ENCODE measurements around the gene FCGR3A.
A peak's percentile ranks its signal among the peaks of the same experiment; 100 is the strongest.
"Not testable (repeated sequence)": the region's sequence is repeated elsewhere in the genome, so short reads cannot be mapped to it uniquely, and the experiment has no call there.

The FCGR3A gene

DNA sequence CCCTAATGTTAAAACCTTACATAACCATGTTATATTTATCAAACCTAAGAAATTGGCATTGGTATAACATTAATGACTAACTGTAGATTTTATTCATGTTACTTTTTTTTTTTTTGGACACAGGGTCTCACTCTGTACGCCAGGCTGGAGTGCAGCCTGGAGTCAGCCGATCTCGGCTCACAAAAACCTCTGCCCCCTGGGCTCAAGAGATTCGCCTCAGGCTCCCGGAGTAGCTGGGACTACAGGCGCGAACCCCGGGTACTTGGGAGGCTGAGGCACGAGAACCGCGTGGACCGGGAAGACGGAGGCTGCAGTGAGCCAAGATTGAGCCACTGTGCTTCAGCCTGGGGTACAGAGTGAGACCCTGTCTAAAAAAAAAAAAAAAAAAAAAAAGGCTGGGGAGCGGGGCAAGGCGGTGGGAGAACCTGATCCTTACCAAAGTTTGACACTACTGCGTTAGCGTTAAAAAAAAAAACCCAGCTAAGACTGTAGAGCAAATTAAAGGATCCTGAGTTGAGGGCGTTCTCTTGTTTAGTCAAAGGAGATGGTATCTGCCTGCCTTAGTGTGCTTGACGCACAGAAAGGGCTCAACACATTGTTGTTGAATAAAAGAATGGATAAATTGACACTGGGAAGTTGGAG, 20.0 kb downstream of the FCGR3A start:
- not testable (repeated sequence) for DNase-seq (ENCODE audit: low read depth)

DNA sequence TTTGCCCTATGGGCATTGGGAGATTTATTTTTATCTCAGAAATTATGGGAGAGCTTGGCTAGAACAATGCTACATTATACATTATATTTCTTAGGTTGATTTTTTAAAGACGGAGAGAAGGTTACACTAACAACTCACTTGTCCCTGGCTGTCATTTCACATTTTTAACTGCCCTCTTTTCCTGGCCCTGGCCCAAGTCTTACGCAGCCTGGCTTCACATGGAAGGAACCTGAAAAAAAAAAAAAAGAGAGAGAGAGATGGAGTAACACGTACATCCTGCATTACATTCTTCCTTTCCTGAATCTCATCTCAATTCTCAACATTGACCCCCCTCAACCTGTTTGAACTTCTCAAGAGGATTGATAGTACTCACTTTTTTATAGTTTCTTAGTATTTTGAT, 21.1 kb downstream of the FCGR3A start:
- not testable (repeated sequence) for DNase-seq (ENCODE audit: low read depth)

DNA sequence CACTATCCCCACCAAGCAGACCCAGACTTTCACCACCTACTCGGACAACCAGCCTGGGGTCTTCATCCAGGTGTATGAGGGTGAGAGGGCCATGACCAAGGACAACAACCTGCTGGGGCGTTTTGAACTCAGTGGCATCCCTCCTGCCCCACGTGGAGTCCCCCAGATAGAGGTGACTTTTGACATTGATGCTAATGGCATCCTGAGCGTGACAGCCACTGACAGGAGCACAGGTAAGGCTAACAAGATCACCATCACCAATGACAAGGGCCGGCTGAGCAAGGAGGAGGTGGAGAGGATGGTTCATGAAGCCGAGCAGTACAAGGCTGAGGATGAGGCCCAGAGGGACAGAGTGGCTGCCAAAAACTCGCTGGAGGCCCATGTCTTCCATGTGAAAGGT, 23.7 kb downstream of the FCGR3A start:
- DNase-seq (ENCODE audit: low read depth) = not testable (repeated sequence)

- DNase-seq (ENCODE audit: low read depth) = not testable (repeated sequence)
Observed at GRCh38 chr1:161525321-161525720, 24.3 kb downstream of the FCGR3A start.

DNA sequence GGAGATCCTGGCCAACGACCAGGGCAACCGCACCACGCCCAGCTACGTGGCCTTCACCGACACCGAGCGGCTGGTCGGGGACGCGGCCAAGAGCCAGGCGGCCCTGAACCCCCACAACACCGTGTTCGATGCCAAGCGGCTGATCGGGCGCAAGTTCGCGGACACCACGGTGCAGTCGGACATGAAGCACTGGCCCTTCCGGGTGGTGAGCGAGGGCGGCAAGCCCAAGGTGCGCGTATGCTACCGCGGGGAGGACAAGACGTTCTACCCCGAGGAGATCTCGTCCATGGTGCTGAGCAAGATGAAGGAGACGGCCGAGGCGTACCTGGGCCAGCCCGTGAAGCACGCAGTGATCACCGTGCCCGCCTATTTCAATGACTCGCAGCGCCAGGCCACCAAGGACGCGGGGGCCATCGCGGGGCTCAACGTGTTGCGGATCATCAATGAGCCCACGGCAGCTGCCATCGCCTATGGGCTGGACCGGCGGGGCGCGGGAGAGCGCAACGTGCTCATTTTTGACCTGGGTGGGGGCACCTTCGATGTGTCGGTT, 24.8 kb downstream of the FCGR3A start:
- not testable (repeated sequence) for DNase-seq (ENCODE audit: low read depth)

GRCh38 chr1:161523817-161524741, 25.5 kb downstream of the FCGR3A start, which contains the start of gene HSPA6:
Gene HSPA6 (plus strand): TSS chr1:161524540. CDS start chr1:161524659, 119 bp downstream.
- peak; percentile 74 for DNase-seq (ENCODE audit: low read depth)

GRCh38 chr1:161523041-161523816, 26.4 kb downstream of the FCGR3A start:
- not testable (repeated sequence) for DNase-seq (ENCODE audit: low read depth)

- not testable (repeated sequence) for DNase-seq (ENCODE audit: low read depth)
Observed at GRCh38 chr1:161513953-161514352, 35.7 kb downstream of the FCGR3A start.

DNA sequence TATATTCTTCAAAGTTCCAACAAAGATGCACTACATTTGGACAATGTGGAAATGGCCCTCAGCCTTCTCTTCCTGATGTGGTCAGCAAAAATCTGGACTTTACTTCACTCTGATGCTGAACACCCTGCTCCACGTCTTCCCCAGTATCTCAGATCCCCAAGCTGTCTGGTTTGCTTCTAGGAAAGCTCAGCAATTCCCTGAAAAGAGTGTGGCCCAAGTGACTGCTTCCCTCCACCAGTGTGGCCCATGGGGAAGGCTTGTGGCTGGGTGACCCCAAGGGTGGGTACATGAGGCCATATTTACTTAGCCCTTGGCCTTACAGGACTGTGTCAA, 36.2 kb downstream of the FCGR3A start:
- DNase-seq (ENCODE audit: low read depth) = not testable (repeated sequence)

GRCh38 chr1:161512636-161513447, 36.8 kb downstream of the FCGR3A start:
- DNase-seq (ENCODE audit: low read depth) = not testable (repeated sequence)

DNA sequence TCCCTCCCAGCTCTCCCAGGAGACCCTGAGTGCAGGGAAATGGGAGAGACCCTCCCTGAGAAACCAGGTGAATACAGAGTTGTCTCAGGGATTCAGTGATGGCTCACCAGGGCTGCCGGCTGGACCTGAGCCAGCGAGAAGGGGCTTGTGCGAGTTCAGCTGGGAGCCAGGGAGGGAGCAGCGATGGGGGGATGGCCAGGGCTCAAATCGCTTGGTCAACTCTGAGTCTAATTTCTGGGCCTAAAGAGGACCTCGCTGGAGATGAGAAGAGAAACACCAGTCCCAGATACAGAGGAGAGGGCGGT, 37.9 kb downstream of the FCGR3A start:
- DNase-seq (ENCODE audit: low read depth) = no peak

- DNase-seq (ENCODE audit: low read depth) = no peak
Observed at GRCh38 chr1:161511018-161511755, 38.4 kb downstream of the FCGR3A start.

DNA sequence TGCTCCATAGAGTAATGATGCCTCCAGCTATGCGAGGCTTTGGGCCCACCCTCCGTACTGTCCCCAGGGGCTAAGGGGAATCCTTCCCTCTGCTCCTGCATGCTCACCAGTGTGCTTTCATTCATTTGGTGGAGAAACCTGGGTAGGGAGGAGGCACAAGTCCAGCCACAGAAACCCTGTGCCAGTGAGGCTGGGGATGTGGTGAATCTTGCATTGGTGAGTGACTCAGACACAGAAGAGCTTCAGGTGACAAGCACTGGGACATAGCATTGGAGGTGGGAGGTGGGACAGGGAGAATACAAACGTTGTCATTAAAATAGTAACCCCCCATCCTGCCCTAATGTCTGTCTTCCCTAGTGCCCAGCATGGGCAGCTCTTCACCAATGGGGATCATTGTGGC, 39.1 kb downstream of the FCGR3A start:
- no peak for DNase-seq (ENCODE audit: low read depth)

- no peak for DNase-seq (ENCODE audit: low read depth)
Observed at GRCh38 chr1:161506336-161507223, 43.0 kb downstream of the FCGR3A start.

- no peak for DNase-seq (ENCODE audit: low read depth)
Observed at GRCh38 chr1:161505686-161506085, 43.9 kb downstream of the FCGR3A start.

DNA sequence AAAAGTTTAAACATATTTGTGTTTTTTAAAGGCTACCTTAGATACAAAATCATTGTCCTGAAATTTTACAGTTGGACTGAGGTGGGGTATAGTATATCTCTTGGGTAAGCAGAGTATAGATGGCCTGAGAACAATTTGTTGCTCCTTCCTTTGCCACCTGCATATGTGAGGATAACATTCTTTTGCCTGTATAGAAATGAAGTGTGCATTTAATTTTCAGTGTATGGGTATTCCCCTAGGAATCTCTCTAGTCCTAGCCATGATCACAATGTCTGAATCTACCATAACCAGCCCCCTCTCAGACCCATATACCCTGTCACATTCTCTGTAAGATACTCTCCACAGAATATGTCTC, 46.2 kb downstream of the FCGR3A start:
- DNase-seq (ENCODE audit: low read depth) = no peak

DNA sequence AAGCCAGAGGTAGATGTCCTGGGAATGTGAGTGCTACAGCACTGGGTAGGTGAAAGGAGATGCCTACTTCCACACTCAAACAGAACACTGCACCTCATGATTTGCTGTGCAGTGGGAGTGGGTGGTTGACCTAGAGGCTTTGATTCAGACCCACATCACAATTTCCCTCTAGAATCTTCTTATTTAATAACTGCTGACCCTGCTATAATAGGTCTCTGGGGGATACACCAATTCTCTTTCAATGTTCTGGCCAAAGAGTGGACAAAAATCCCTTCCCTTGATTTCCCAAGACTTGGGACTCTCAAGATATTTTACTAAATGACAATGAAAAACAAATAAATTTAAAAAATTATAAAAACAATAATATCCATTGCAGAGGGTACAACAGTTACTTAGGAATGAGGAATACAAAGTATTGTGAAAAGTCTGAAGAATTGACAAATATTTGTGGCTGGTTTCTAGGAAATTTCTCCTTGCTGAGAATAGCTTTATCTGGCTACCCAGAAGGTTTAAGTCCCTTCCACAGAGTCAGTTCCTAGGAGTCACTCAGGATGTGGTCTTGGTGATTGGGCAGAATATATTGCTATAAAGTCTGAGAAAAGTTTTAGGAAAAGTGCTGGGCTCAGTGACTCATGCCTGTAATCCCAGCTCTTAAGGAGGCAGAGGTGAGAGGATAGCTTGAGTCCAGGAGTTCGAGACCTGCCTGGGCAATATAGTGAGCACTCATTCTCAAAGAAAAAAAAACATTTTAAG, 46.8 kb downstream of the FCGR3A start:
- no peak for DNase-seq (ENCODE audit: low read depth)

DNA sequence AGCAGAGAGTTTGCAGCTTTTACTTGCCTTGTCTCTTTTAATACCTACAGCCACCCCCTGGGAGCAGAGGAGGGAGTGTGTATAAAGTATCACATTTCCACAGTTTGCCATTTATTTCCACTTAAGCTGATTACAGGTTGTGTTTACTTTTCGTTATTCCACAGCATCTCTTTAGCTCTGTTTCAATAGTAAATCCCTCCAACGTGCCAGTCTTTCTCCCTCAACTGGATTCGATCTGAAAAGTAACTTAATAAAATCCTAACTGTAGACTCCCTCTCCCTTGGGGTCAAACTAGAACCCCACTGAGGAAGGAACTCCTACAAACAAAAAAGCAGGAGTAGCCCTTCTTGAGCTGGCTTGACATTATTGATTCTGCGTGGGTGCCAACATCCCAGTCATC, 47.4 kb downstream of the FCGR3A start:
- no peak for DNase-seq (ENCODE audit: low read depth)

- no peak for DNase-seq (ENCODE audit: low read depth)
Observed at GRCh38 chr1:161501234-161501633, 48.4 kb downstream of the FCGR3A start.

Measured in activated gamma-delta T cell treated with anti-CD3 and anti-CD28 coated beads, Interleukin-2, amount 50 U/mL, for 16 hours (primary cell).